PC-9 (cell line): ENCODE data around the gene SGMS1. TPM values are rescaled to one million over a fixed set of nuclear protein-coding genes. Genes with fewer than 3 reads are reported as not detected.
A peak's percentile ranks its signal among the peaks of the same experiment; 100 is the strongest.

Experiments used
- BruUV-seq: library from RNA; stranded (reverse); fragments of 400-500 nt; replicated peaks from 2 replicates; lab custom pipeline; 2021; lab: Mats Ljungman, UMichigan
- CTCF ChIA-PET: fragments of 300-600 bp; sonication (Branson Sonifier 250); formaldehyde crosslinking; loops from one replicate; lab custom pipeline; 2022; ENCODE audit warnings: antibody characterized with exemption; lab: Charles Lee
- POLR2A ChIA-PET: fragments of 300-600 bp; sonication (Branson Sonifier 250); formaldehyde crosslinking; loops from one replicate; lab custom pipeline; 2022; ENCODE audit warnings: antibody characterized with exemption; ENCODE audit not compliant: unreplicated experiment; lab: Charles Lee
- DNase-seq, 2 experiments: peaks; one replicate each; pipeline versions ENCODE4 v3.0.0 to v3.0.0-alpha.2; 2015 to 2022; ENCODE audit warnings: mixed read lengths in 1 of 2
- H2AFZ ChIP-seq: fragments of 200-600 bp; sonication (generic); 2 replicates; pipeline ENCODE4 v1.8.1; 2017; ENCODE audit warnings: antibody characterized with exemption
- H3F3A ChIP-seq: fragments of 200-600 bp; sonication (generic); 2 replicates; pipeline ENCODE4 v1.8.1; 2017; ENCODE audit warnings: antibody characterized with exemption, mild to moderate bottlenecking, low read depth; ENCODE audit not compliant: insufficient read depth
- H3K27ac ChIP-seq: fragments of 200-600 bp; sonication (generic); 2 replicates; pipeline ENCODE4 v1.6.1; 2016; ENCODE audit warnings: mixed run types
- H3K27me3 ChIP-seq: fragments of 200-600 bp; sonication (generic); 2 replicates; pipeline ENCODE4 v1.6.1; 2016; ENCODE audit warnings: low read depth, mixed run types; ENCODE audit not compliant: insufficient read depth
- H3K36me3 ChIP-seq: fragments of 200-600 bp; sonication (generic); 2 replicates; pipeline ENCODE4 v1.6.1; 2016; ENCODE audit warnings: low read depth, mixed run types
- H3K4me1 ChIP-seq: fragments of 200-600 bp; sonication (generic); replicated peaks from 2 replicates; pipeline ENCODE4 v1.6.1; 2016; ENCODE audit warnings: mixed run types; ENCODE audit not compliant: insufficient read depth
- H3K4me2 ChIP-seq: fragments of 200-600 bp; sonication (generic); 2 replicates; pipeline ENCODE4 v1.6.1; 2017; ENCODE audit warnings: mixed run types
- H3K4me3 ChIP-seq: fragments of 200-600 bp; sonication (generic); 2 replicates; pipeline ENCODE4 v1.6.1; 2016; ENCODE audit warnings: mixed run types
- H3K79me2 ChIP-seq: fragments of 200-600 bp; sonication (generic); 2 replicates; pipeline ENCODE4 v1.6.1; 2017; ENCODE audit warnings: low read depth, mixed run types
- H3K9me2 ChIP-seq: fragments of 200-600 bp; sonication (generic); 2 replicates; pipeline ENCODE4 v1.8.1; 2017; ENCODE audit warnings: mild to moderate bottlenecking; ENCODE audit not compliant: insufficient read depth
- H3K9me3 ChIP-seq: fragments of 200-600 bp; sonication (generic); 2 replicates; pipeline ENCODE4 v1.8.1; 2016; ENCODE audit warnings: low read depth; ENCODE audit not compliant: insufficient read depth
- H4K20me1 ChIP-seq: fragments of 200-600 bp; sonication (generic); 2 replicates; pipeline ENCODE4 v1.8.1; 2017; ENCODE audit not compliant: insufficient read depth
- EZH2 ChIP-seq: fragments of 200-600 bp; sonication (generic); IDR thresholded peaks from 2 replicates; pipeline ENCODE4 v1.8.0; 2017; ENCODE audit warnings: antibody characterized with exemption, low read depth
- intact Hi-C: fragments of 100-400 bp; cut with micrococcal nuclease; formaldehyde crosslinking; loops from one replicate; pipeline ENCODE4 v1.10.0; 2022; ENCODE audit not compliant: unreplicated experiment
- total RNA-seq: library from RNA; stranded (reverse); gene quantifications from 2 replicates; pipeline ENCODE4 v1.2.3, GENCODE V29; 2021
- TF ChIP-seq, protein P1 (sequence below): fragments of 200-600 bp; sonication (generic); conservative IDR thresholded peaks from 2 replicates; pipeline ENCODE4 v1.6.1; 2017; ENCODE audit warnings: mixed run types, antibody characterized with exemption, mild to moderate bottlenecking, moderate library complexity

Gene SGMS1
- total RNA-seq, 1 experiment from 2014 or later: 35.0 TPM

DNA sequence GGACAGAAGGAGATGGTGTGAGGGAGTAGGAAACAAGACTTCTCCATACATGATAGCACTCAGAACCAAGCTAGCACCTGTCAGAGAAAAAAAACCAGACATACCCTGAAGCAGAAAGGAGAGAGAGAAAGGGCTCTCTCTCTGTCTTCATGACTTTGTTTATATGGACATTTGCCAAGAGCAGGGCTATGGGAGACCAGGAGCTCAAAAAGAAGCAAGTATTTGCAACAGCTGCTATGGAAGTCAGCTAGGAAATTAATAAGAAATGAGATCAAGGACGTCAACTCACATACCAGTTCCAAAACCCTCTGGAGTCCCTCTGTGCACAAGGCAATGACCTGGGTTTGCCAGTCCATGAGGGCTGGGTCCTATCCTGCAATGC is 111.6 kb downstream of the SGMS1 start:
- BruUV-seq: no TSS peak
- no peak overlapping the region; the same call in 1 of the 2 replicates for H3K4me3 ChIP-seq
- H3F3A ChIP-seq: peaks cover 30% of the 10 kb centered on the region
- intact Hi-C loops: loop anchor here (5.0 kb wide), 1 partner anchor 95 kb away; no protein-coding TSS in a partner anchor
- H3K4me1 ChIP-seq: peaks cover 46% of the 10 kb centered on the region
- H3K79me2 ChIP-seq: peaks cover 43% of the 10 kb centered on the region
- no peaks in the 10 kb centered on the region for H4K20me1 ChIP-seq
- no peak overlapping the region for H2AFZ ChIP-seq
- ChIA-PET POLR2A (interaction anchor here (0.6 kb wide), 2 partner anchors 51 to 148 kb away, joined by 5 to 11 read pairs; no protein-coding TSS in a partner anchor), CTCF (interaction anchor here (0.6 to 0.9 kb wide), 2 partner anchors 84 to 103 kb away, joined by 4 read pairs; no protein-coding TSS in a partner anchor)
- TF ChIP-seq, protein P1, sequence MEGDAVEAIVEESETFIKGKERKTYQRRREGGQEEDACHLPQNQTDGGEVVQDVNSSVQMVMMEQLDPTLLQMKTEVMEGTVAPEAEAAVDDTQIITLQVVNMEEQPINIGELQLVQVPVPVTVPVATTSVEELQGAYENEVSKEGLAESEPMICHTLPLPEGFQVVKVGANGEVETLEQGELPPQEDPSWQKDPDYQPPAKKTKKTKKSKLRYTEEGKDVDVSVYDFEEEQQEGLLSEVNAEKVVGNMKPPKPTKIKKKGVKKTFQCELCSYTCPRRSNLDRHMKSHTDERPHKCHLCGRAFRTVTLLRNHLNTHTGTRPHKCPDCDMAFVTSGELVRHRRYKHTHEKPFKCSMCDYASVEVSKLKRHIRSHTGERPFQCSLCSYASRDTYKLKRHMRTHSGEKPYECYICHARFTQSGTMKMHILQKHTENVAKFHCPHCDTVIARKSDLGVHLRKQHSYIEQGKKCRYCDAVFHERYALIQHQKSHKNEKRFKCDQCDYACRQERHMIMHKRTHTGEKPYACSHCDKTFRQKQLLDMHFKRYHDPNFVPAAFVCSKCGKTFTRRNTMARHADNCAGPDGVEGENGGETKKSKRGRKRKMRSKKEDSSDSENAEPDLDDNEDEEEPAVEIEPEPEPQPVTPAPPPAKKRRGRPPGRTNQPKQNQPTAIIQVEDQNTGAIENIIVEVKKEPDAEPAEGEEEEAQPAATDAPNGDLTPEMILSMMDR: no peak
- TF ChIP-seq EZH2: no peak
- peak overlapping the region; percentile 57 for H3K4me2 ChIP-seq
- H3K9me3 ChIP-seq: no peaks in the 10 kb centered on the region
- peak overlapping the region; percentile 95 for H3K27ac ChIP-seq
- no peaks in the 10 kb centered on the region for H3K27me3 ChIP-seq
- H3K9me2 ChIP-seq: no peaks in the 10 kb centered on the region
- no peaks in the 10 kb centered on the region for H3K36me3 ChIP-seq
- DNase-seq: no peak

DNA sequence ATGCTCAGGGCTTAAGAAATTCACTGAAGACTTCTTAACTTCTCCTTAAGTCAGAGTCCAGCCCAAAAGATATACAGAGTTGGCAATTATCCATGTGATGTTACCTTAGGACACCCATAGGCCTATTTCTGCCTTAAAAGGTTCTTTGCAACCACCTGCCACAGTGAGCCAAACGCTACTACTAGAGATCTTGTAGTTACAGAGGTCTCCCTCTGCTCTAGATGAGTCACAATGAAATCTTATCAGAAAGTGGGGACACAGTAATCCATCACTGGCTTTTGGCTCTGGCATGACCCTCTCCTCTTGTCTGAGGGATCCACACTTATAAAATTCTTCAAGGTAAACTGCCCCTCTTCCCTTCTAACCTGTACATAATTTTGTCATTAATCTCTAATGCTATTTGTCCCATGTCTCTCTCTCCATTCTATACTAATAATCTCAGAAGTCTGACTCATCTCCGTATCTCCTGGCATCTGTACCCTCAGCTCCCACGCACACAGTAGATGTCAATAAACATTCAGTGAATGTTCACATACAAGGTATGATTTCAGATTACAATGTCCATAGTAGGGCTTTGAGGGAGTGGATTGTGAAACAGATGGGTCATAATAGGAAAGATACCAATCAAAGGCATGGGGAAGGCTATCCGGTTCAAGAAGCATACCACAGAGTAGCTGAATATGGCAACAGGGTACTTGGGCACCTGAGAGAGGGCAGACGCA is 112.1 kb downstream of the SGMS1 start:
- POLR2A ChIA-PET: interaction anchor here (0.6 kb wide), 1 partner anchor 50 kb away, joined by 11 read pairs; no protein-coding TSS in a partner anchor
- peak; percentile 43 to 98 for DNase-seq

More for the DNA sequence above, 112.1 kb downstream of the SGMS1 start:
- intact Hi-C loops: loop anchor here (1.0 to 5.0 kb wide), 2 partner anchors 40 to 94 kb away; no protein-coding TSS in a partner anchor
- peaks cover 43% of the 10 kb centered on the region for H3K79me2 ChIP-seq
- peaks cover 46% of the 10 kb centered on the region for H3K4me1 ChIP-seq
- peak overlapping the region; percentile 57 for H3K4me2 ChIP-seq
- H3K27me3 ChIP-seq: no peaks in the 10 kb centered on the region
- H2AFZ ChIP-seq: no peak overlapping the region
- no peaks in the 10 kb centered on the region for H4K20me1 ChIP-seq
- H3K27ac ChIP-seq: peak overlapping the region; percentile 95
- TF ChIP-seq, protein P1: no peak
- no peak for TF ChIP-seq EZH2
- H3K4me3 ChIP-seq: no peak overlapping the region
- no peaks in the 10 kb centered on the region for H3K9me2 ChIP-seq
- no peaks in the 10 kb centered on the region for H3K36me3 ChIP-seq
- peaks cover 30% of the 10 kb centered on the region for H3F3A ChIP-seq
- BruUV-seq: no TSS peak
- CTCF ChIA-PET: interaction anchor here (0.6 to 0.9 kb wide), 2 partner anchors 84 to 103 kb away, joined by 4 read pairs; no protein-coding TSS in a partner anchor
- no peaks in the 10 kb centered on the region for H3K9me3 ChIP-seq
